PFSK-1 (cell line): ENCODE measurements around the gene SLC9A3.

Source experiments
- FOXP2 ChIP-seq: optimal IDR thresholded peaks from 2 replicates; pipeline ENCODE3; 2011; ENCODE audit warnings: borderline replicate concordance, control low read depth, inconsistent platforms; ENCODE audit not compliant: insufficient read depth; ENCODE audit errors: extremely low read length, extremely low read depth
- POLR2AphosphoS5 ChIP-seq: IDR thresholded peaks from 2 replicates; pipeline ENCODE4 v1.6.1; 2012; ENCODE audit warnings: low read depth, mild to moderate bottlenecking, control low read depth, low read length, moderate library complexity
- REST ChIP-seq, 2 experiments: IDR thresholded peaks; 2 replicates each; pipeline versions ENCODE4 v1.6.1 to v1.8.0; 2011 to 2012; ENCODE audit warnings: low read depth in 2 of 2, low read length in 2 of 2, control low read depth in 1 of 2, inconsistent platforms in 1 of 2, mild to moderate bottlenecking in 1 of 2, moderate library complexity in 1 of 2; ENCODE audit not compliant: insufficient read depth in 1 of 2
- SIN3A ChIP-seq: IDR thresholded peaks from 2 replicates; pipeline ENCODE4 v1.6.1; 2012; ENCODE audit warnings: mild to moderate bottlenecking, low read length, moderate library complexity, borderline replicate concordance; ENCODE audit not compliant: insufficient read depth
- TAF1 ChIP-seq: IDR thresholded peaks from 2 replicates; pipeline ENCODE4 v1.6.1; 2012; ENCODE audit warnings: low read length, control low read depth, borderline replicate concordance; ENCODE audit not compliant: insufficient read depth

Gene SLC9A3

GRCh38 chr5:565782-566440 is 41.7 kb upstream of the SLC9A3 start:
- TF ChIP-seq SIN3A (no peak), FOXP2 (no peak), POLR2AphosphoS5 (no peak), TAF1 (no peak), REST (IDR thresholded peaks at IDR 0.05; ENCODE audit: insufficient read depth in 1 of 2, low read depth in 2 of 2, low read length in 2 of 2) (no peak)

DNA sequence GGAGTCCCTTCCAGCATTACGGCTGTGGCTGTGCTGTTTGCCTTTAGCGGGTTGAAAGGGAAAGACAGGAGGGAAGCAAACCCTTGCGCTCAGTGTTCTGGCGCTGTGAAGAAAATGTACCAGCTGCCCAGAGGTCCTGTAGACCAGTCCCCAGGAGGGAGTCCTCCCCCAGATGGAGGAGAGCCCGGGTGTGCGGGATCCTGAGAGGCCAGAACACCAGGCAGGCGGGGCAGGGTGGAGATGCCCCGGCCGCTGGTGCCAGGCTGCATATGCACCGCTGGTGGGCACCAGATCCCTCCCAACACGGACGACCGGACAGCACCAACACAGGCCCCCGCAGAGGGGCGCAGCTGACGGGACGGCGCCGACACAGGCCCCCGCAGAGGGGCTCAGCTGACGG is 37.2 kb upstream of the SLC9A3 start:
- TF ChIP-seq SIN3A = no peak

DNA sequence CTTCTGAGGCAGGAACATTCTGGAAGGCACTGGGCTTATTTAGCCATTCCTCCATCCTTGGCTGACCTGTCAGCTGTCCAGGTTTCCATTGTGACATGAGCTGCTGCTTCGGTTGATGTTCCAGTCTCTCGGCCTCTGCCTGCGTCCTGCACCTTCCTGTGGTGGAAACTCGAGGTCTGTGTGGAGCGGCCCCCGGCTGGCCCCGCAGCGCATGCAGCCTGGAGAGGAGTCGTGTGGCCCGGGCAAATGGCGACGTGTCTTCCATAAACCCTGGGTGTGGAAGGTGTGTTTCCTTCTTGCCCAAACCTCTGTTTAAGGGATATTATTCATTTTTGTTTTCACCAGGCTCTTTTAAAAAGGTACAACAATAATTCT is 36.5 kb upstream of the SLC9A3 start:
- TF ChIP-seq REST (IDR thresholded peaks at IDR 0.05; ENCODE audit: insufficient read depth in 1 of 2, low read depth in 2 of 2, low read length in 2 of 2) = no peak
- no peak for TF ChIP-seq SIN3A
- TF ChIP-seq FOXP2 = no peak
- no peak for TF ChIP-seq TAF1

- TF ChIP-seq SIN3A (no peak), TAF1 (no peak), POLR2AphosphoS5 (no peak), FOXP2 (no peak), REST (IDR thresholded peaks at IDR 0.05; ENCODE audit: insufficient read depth in 1 of 2, low read depth in 2 of 2, low read length in 2 of 2) (no peak)
These were observed 34.7 kb upstream of the SLC9A3 start for GRCh38 chr5:558871-559503.

DNA sequence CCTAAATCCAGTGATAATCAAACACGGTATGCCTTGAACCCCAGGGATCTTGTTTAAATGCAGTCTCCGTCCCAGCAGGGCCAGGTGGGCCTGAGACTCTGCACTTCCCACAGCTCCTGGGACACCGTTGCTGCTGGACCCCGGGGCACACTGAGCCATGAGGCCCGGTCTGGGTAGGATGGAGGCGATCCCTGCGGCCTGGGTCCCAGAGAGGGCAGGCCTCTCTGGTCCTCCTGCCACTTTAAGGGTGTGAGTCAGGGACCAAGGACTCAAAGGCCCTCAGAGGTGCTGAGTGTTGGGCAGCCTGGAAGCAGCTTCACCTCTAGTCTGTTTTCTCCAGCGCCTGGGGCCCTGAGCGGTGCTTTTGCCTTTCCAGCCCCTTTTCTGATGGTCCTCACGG is 34.1 kb upstream of the SLC9A3 start:
- no peak for TF ChIP-seq POLR2AphosphoS5
- TF ChIP-seq FOXP2 = no peak
- TF ChIP-seq REST (IDR thresholded peaks at IDR 0.05; ENCODE audit: insufficient read depth in 1 of 2, low read depth in 2 of 2, low read length in 2 of 2) = no peak
- no peak for TF ChIP-seq SIN3A
- TF ChIP-seq TAF1 = no peak
